Vagina (tissue), 2 donors: ENCODE data around the gene RASGEF1C. TPM values are rescaled to one million over a fixed set of nuclear protein-coding genes. Genes with fewer than 3 reads are reported as not detected.
A peak's percentile ranks its signal among the peaks of the same experiment; 100 is the strongest.

Experiments
- DNase-seq, 2 donors: peaks; one replicate each; pipeline ENCODE4 v3.0.0-alpha.2; 2017; ENCODE audit errors: extremely low spot score in 2 of 2
- H3K27ac ChIP-seq: fragments of 200-600 bp; sonication (generic); one replicate; pipeline ENCODE4 v1.5.1; 2019
- H3K27me3 ChIP-seq: fragments of 200-600 bp; sonication (generic); one replicate; pipeline ENCODE4 v1.5.1; 2019
- H3K36me3 ChIP-seq, 2 donors: fragments of 200-600 bp; sonication (generic); one replicate each; pipeline ENCODE4 v1.5.1; 2017 to 2019
- H3K4me1 ChIP-seq: fragments of 200-600 bp; sonication (generic); one replicate; pipeline ENCODE4 v1.5.1; 2019
- H3K4me3 ChIP-seq, 2 donors: fragments of 200-600 bp; sonication (generic); 1 replicate in 1 of 2; 2 replicates in 1 of 2; pipeline ENCODE4 v1.5.1; 2016 to 2019
- H3K9me3 ChIP-seq: fragments of 200-600 bp; sonication (generic); one replicate; pipeline ENCODE4 v1.5.1; 2019
- POLR2A ChIP-seq, 2 donors: fragments of 450-650 bp; IDR thresholded peaks; one replicate each; pipeline ENCODE4 v1.6.1; 2017; ENCODE audit warnings: antibody characterized with exemption in 2 of 2, mild to moderate bottlenecking in 2 of 2, moderate library complexity in 2 of 2
- POLR2AphosphoS5 ChIP-seq, 2 donors: sonication (generic); formaldehyde crosslinking; IDR thresholded peaks; one replicate each; pipeline ENCODE4 v1.9.0; 2017; ENCODE audit warnings: antibody characterized with exemption in 2 of 2, mild to moderate bottlenecking in 2 of 2, low read depth in 1 of 2; ENCODE audit not compliant: insufficient read depth in 1 of 2
- intact Hi-C: fragments of 100-400 bp; cut with DNase I; formaldehyde crosslinking; loops from one replicate; pipeline ENCODE4 v1.15.1; 2023
- total RNA-seq: library from RNA; depleted of rRNA; stranded (reverse); fragments of >200 nt; gene quantifications from one replicate; pipeline ENCODE4 v1.2.3, GENCODE V29; 2016
- TF ChIP-seq, protein P1 (sequence below), 3 experiments: fragments of 450-650 bp in 2 of 3; fragments of 200-600 bp in 1 of 3; sonication (generic) in 1 of 3; IDR thresholded peaks; one replicate each; pipeline ENCODE4 v1.5.1; 2017 to 2019; ENCODE audit warnings: antibody characterized with exemption in 3 of 3, mild to moderate bottlenecking in 2 of 3, moderate library complexity in 2 of 3

The RASGEF1C gene
- total RNA-seq, 1 donor from 2014 or later = 2.5 TPM

DNA sequence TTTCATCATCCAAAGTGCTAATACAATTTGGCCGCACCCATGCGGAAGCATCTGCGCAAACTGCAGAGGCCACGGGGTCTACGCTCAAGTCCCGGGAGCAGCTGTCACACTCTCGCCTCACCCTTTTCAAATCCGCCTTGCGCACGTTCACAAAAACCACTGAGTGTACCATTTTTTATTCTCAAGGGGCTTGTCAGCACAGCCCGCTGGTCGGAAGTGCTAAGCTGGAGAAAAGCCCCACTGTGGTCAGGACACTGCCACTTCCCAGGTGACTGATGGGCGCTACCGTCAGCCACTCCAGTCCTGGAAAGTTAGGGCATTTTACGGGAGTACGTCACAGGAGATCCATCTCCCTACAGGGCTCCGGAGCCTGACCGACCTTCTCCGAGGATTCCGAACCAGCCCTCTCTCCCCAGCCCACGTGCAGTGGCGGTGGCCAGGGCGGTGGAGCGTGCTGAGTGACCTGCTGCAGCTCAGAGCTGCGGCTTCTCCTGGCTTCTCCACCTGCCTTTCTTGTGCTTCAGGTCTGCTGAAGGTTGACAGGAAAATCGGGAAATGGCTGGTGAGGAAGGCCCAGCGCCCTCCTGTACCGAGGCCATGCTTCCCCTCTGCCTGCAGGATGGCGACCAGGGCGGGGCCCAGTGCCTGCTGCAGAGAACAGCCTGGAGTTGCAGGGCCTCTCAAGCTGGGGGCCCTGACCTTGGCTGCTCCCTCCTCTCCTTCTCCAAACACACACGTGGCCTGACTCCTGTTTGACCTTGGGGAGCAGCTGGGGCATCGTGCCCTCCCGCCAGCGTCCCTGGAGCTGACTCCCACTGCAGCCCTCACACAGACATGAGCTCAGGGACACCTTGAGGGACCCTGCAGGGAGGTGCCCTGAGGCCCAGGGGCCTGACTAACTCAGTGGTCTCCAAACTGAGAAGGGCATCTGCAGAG is 14.3 kb downstream of the RASGEF1C start:
- Histone ChIP-seq H3K9me3 (no peaks in the 10 kb centered on the region), H3K4me3 (no peak overlapping the region), H3K27ac (no peak overlapping the region), H3K4me1 (no peaks in the 10 kb centered on the region), H3K36me3 (no peaks in the 10 kb centered on the region), H3K27me3 (no peaks in the 10 kb centered on the region)
- intact Hi-C loops = no loop called here
- peak in 1 of 2 donors; percentile 62 for DNase-seq
- TF ChIP-seq, protein P1, sequence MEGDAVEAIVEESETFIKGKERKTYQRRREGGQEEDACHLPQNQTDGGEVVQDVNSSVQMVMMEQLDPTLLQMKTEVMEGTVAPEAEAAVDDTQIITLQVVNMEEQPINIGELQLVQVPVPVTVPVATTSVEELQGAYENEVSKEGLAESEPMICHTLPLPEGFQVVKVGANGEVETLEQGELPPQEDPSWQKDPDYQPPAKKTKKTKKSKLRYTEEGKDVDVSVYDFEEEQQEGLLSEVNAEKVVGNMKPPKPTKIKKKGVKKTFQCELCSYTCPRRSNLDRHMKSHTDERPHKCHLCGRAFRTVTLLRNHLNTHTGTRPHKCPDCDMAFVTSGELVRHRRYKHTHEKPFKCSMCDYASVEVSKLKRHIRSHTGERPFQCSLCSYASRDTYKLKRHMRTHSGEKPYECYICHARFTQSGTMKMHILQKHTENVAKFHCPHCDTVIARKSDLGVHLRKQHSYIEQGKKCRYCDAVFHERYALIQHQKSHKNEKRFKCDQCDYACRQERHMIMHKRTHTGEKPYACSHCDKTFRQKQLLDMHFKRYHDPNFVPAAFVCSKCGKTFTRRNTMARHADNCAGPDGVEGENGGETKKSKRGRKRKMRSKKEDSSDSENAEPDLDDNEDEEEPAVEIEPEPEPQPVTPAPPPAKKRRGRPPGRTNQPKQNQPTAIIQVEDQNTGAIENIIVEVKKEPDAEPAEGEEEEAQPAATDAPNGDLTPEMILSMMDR (IDR thresholded peaks at IDR 0.05) = no peak
- TF ChIP-seq POLR2A (IDR thresholded peaks at IDR 0.05) = no peak

DNA sequence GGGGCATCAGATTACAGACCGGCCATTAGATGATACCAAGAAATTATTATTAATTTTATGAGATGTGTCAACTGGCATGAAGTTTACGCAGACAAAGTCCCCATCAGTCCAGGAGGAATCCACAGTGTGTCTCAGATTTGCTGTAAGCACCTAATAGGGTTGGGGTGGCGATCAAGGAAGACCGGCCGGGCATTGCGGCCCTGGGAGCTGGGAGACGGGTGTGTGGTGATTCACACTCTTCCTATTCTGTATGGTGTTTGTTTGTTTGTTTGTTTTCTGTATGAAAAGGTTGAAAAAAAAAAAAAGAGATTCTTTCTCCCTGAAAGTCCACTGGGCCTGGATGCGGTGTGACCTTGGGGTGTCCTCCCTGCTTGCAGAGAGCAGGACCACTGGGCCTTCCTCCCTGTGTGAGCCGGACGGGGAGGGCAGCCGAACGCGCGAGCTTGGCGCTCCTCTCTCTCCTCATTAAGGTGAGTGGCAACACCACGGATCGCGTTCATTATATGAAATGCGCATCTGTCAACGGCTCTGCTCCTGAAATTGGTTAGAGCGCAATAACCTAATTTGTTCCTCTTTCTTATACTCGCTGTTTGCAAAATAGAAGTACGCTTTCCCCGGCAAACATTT is 15.1 kb downstream of the RASGEF1C start:
- TF ChIP-seq POLR2A (IDR thresholded peaks at IDR 0.05) (no peak), POLR2AphosphoS5 (IDR thresholded peaks at IDR 0.05; ENCODE audit: insufficient read depth in 1 of 2, low read depth in 1 of 2) (no peak)
- TF ChIP-seq, protein P1 (IDR thresholded peaks at IDR 0.05) = no peak
- intact Hi-C loops = no loop called here
- Histone ChIP-seq H3K4me3 (no peak overlapping the region), H3K4me1 (no peaks in the 10 kb centered on the region), H3K36me3 (no peaks in the 10 kb centered on the region), H3K9me3 (no peaks in the 10 kb centered on the region), H3K27ac (no peak overlapping the region), H3K27me3 (no peaks in the 10 kb centered on the region)
- DNase-seq = peak in 1 of 2 donors; percentile 18

DNA sequence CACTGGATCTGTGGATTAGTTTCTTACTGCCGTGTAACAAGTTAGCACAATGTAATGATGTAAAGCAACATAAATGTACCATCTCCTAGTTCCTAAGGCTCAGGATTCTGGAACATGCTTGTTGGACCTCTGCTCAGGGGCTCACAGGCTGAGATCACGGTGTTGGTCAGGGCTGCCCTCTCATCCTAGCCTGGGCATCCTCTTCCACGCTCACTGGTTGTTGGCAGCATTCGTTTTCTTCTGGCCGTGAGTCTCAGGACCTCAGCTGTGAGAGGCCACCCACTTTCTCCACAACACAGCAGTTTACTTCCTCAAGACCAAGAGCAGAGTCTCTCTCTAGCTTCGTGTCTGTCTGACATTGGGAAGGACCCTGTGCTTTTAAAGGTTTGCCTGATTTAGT is 17.3 kb downstream of the RASGEF1C start:
- Histone ChIP-seq H3K9me3 (no peaks in the 10 kb centered on the region), H3K27ac (no peak overlapping the region), H3K4me1 (no peaks in the 10 kb centered on the region), H3K36me3 (no peaks in the 10 kb centered on the region), H3K27me3 (no peaks in the 10 kb centered on the region), H3K4me3 (no peak overlapping the region)
- TF ChIP-seq POLR2AphosphoS5 (IDR thresholded peaks at IDR 0.05; ENCODE audit: insufficient read depth in 1 of 2, low read depth in 1 of 2) = no peak
- no peak for TF ChIP-seq POLR2A (IDR thresholded peaks at IDR 0.05)
- TF ChIP-seq, protein P1 (IDR thresholded peaks at IDR 0.05) = no peak
- intact Hi-C loops = no loop called here
- peak; percentile 47 to 88 for DNase-seq

DNA sequence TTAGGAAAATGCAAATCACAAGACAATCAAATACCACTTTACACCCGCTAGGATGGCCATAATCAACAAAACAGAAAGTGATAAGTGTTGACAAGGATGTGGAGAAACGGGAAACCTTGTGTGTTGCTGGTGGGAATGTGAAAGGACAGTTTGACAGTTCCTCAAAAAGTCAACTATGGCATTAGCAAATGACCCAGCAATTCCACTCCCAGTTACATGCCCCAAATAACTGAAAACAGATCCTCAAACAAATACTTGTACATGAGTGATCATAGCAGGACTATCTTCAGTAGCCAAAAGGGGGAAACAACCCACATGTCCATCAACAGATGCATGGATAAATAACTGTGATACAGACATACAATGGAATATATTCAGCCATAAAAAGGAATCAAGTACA is 21.2 kb downstream of the RASGEF1C start:
- intact Hi-C loops = no loop called here
- peak in 1 of 2 donors; percentile 6 for DNase-seq
- TF ChIP-seq POLR2A (IDR thresholded peaks at IDR 0.05) (no peak), POLR2AphosphoS5 (IDR thresholded peaks at IDR 0.05; ENCODE audit: insufficient read depth in 1 of 2, low read depth in 1 of 2) (no peak)
- TF ChIP-seq, protein P1 (IDR thresholded peaks at IDR 0.05) = no peak
- Histone ChIP-seq H3K27me3 (no peaks in the 10 kb centered on the region), H3K27ac (no peak overlapping the region), H3K9me3 (no peaks in the 10 kb centered on the region), H3K36me3 (no peaks in the 10 kb centered on the region), H3K4me3 (no peak overlapping the region), H3K4me1 (no peaks in the 10 kb centered on the region)

DNA sequence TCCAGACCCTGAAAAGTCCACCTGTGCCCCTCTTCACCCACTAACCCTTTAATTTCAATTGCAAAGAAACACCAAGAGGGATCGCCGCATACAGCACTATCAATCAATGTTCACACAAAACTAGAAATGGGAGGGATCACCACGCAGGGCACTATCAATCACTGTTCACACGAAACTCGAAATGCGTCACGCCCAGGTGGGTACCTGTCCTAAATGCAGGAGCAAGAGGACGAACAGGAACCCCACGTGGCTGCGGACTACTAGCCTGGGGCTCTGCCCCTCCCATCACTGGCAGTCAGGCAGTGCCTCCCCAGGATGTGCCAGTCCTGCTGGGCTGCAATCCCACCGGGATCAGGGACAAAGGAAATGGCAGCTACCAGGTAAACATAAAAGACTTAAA is 28.2 kb downstream of the RASGEF1C start:
- H3K36me3 ChIP-seq = no peaks in the 10 kb centered on the region
- TF ChIP-seq POLR2A (IDR thresholded peaks at IDR 0.05) = no peak
- no peak for TF ChIP-seq POLR2AphosphoS5 (IDR thresholded peaks at IDR 0.05; ENCODE audit: insufficient read depth in 1 of 2, low read depth in 1 of 2)
- TF ChIP-seq, protein P1 (IDR thresholded peaks at IDR 0.05) = no peak
- no peak for DNase-seq
- H3K9me3 ChIP-seq = no peaks in the 10 kb centered on the region
- H3K4me1 ChIP-seq = peaks cover 9% of the 10 kb centered on the region
- H3K4me3 ChIP-seq = no peak overlapping the region
- H3K27me3 ChIP-seq = no peaks in the 10 kb centered on the region
- no peak overlapping the region for H3K27ac ChIP-seq
- intact Hi-C loops = no loop called here
